B cell (primary cell): Measurements from ENCODE around the gene DEXI. TPM values are rescaled to one million over a fixed set of nuclear protein-coding genes. Genes with fewer than 3 reads are reported as not detected.
A peak's percentile ranks its signal among the peaks of the same experiment; 100 is the strongest.

Experiments
- ATAC-seq: fragments of 200-7000 bp; cut with Tn5 transposase; one replicate; pipeline ENCODE4 v1.10.0; 2021; ENCODE audit warnings: low read depth, mild to moderate bottlenecking, moderate number of reproducible peaks, moderate library complexity
- CTCF ChIA-PET: fragments of 350-600 bp; sonication (Branson Sonifier 250); formaldehyde crosslinking; loops from one replicate; lab custom pipeline; 2021; ENCODE audit warnings: antibody characterized with exemption, inconsistent platforms; lab: Charles Lee
- POLR2A ChIA-PET: fragments of 350-600 bp; sonication (Branson Sonifier 250); formaldehyde crosslinking; loops from one replicate; lab custom pipeline; 2021; ENCODE audit warnings: antibody characterized with exemption; lab: Charles Lee
- DNase-seq: peaks from one replicate; pipeline ENCODE4 v3.0.0; 2013
- H2AFZ ChIP-seq: 2 replicates; pipeline ENCODE4 v1.6.1; 2012; ENCODE audit warnings: mild to moderate bottlenecking, low read depth, low read length; ENCODE audit not compliant: insufficient read depth, poor library complexity, severe bottlenecking
- H3K27ac ChIP-seq, 2 donors: 1 replicate in 1 of 2; 2 replicates in 1 of 2; pipeline ENCODE4 v1.5.1; 2012 to 2013; ENCODE audit warnings: low read length in 2 of 2, mild to moderate bottlenecking in 2 of 2, moderate library complexity in 1 of 2
- H3K27me3 ChIP-seq, 4 experiments: fragments of 200-600 bp in 1 of 4; sonication (generic) in 1 of 4; replicated peaks in 1 of 4; 1 replicate in 2 of 4; 2 replicates in 2 of 4; pipeline versions ENCODE4 v1.6.1 to v1.7.0; 2013 to 2016; ENCODE audit warnings: low read length in 3 of 4, mild to moderate bottlenecking in 2 of 4, mixed read lengths in 1 of 4, moderate library complexity in 1 of 4; ENCODE audit not compliant: insufficient read depth in 4 of 4, control insufficient read depth in 3 of 4; ENCODE audit errors: control extremely low read depth in 1 of 4
- H3K36me3 ChIP-seq, 2 experiments: replicated peaks in 1 of 2; 1 replicate in 1 of 2; 2 replicates in 1 of 2; pipeline versions ENCODE4 v1.6.1 to v1.7.1; 2013; ENCODE audit warnings: low read length in 1 of 2; ENCODE audit not compliant: insufficient read depth in 2 of 2, control insufficient read depth in 1 of 2; ENCODE audit errors: control extremely low read depth in 1 of 2, extremely low read depth in 1 of 2
- H3K4me1 ChIP-seq, 2 donors: fragments of 200-600 bp in 1 of 2; sonication (generic) in 1 of 2; 1 replicate in 1 of 2; 2 replicates in 1 of 2; pipeline versions ENCODE4 v1.5.1 to v1.6.1; 2013 to 2017; ENCODE audit warnings: low read length in 2 of 2; ENCODE audit not compliant: control insufficient read depth in 2 of 2, insufficient read depth in 2 of 2
- H3K4me2 ChIP-seq: replicated peaks from 2 replicates; pipeline ENCODE3; 2012; ENCODE audit warnings: mild to moderate bottlenecking, low read depth, low read length; ENCODE audit not compliant: poor library complexity, severe bottlenecking
- H3K4me3 ChIP-seq, 5 experiments: fragments of 200-600 bp in 1 of 5; sonication (generic) in 1 of 5; 1 replicate in 3 of 5; 2 replicates in 2 of 5; pipeline versions ENCODE4 v1.5.1 to v1.7.0; 2011 to 2016; ENCODE audit warnings: low read length in 4 of 5, mild to moderate bottlenecking in 4 of 5, low read depth in 2 of 5, control low read depth in 1 of 5, moderate library complexity in 1 of 5; ENCODE audit not compliant: insufficient read depth in 1 of 5; ENCODE audit errors: control extremely low read depth in 1 of 5, extremely low read depth in 1 of 5
- H3K79me2 ChIP-seq: fragments of 200-600 bp; sonication (generic); one replicate; pipeline ENCODE4 v1.6.0; 2016; ENCODE audit warnings: low read length; ENCODE audit not compliant: control insufficient read depth, insufficient read depth
- H3K9ac ChIP-seq: fragments of 200-600 bp; sonication (generic); 2 replicates; pipeline ENCODE4 v1.6.1; 2017; ENCODE audit warnings: mild to moderate bottlenecking, low read length, moderate library complexity
- H3K9me3 ChIP-seq, 3 donors: one replicate each; pipeline versions ENCODE4 v1.6.1 to v1.7.1; 2013; ENCODE audit warnings: low read length in 2 of 3; ENCODE audit not compliant: control insufficient read depth in 2 of 3, insufficient read depth in 1 of 3; ENCODE audit errors: control extremely low read depth in 1 of 3
- H4K20me1 ChIP-seq: 2 replicates; pipeline ENCODE4 v1.6.0; 2012; ENCODE audit warnings: mild to moderate bottlenecking, low read length; ENCODE audit not compliant: insufficient read depth, control insufficient read depth, poor library complexity, severe bottlenecking
- H3K27ac Mint-ChIP-seq: one replicate; pipeline ENCODE4 v1.8.0; 2021; ENCODE audit warnings: mixed read lengths
- H3K27me3 Mint-ChIP-seq: one replicate; pipeline ENCODE4 v1.8.0; 2021; ENCODE audit warnings: mixed read lengths
- H3K4me1 Mint-ChIP-seq: one replicate; pipeline ENCODE4 v1.8.0; 2021; ENCODE audit warnings: mixed read lengths
- H3K4me3 Mint-ChIP-seq: one replicate; pipeline ENCODE4 v1.8.0; 2021; ENCODE audit warnings: mixed read lengths
- H3K9me3 Mint-ChIP-seq: one replicate; pipeline ENCODE4 v1.8.0; 2022; ENCODE audit warnings: mixed read lengths; ENCODE audit not compliant: insufficient read depth
- CTCF ChIP-seq: fragments of 200-600 bp; IDR thresholded peaks from one replicate; pipeline ENCODE4 v1.8.0; 2022; ENCODE audit warnings: antibody characterized with exemption, mild to moderate bottlenecking
- EZH2 ChIP-seq: IDR thresholded peaks from 2 replicates; pipeline ENCODE4 v1.6.1; 2012; ENCODE audit warnings: borderline replicate concordance, low read depth, mild to moderate bottlenecking, moderate library complexity, low read length; ENCODE audit not compliant: insufficient read depth, poor library complexity, severe bottlenecking
- WGBS: methylation state at CpG from one replicate; pipeline ENCODE4 v1.1.5; 2013; ENCODE audit warnings: missing lambda C conversion rate; ENCODE audit not compliant: insufficient coverage; 5-methylcytosine and 5-hydroxymethylcytosine counted together
- intact Hi-C: fragments of 100-400 bp; cut with micrococcal nuclease; formaldehyde crosslinking; loops from one replicate; pipeline ENCODE4 v1.10.0; 2022
- polyA plus RNA-seq: library from polyadenylated mRNA; depleted of rRNA; stranded (reverse); fragments of >200 nt; gene quantifications from 2 replicates; pipeline ENCODE4 v1.2.3, GENCODE V29; 2012
- total RNA-seq, 2 donors: library from RNA; stranded (reverse); fragments of 120-200 nt in 1 of 2; gene quantifications; 1 replicate in 1 of 2; 2 replicates in 1 of 2; pipeline versions ENCODE4 v1.2.3 to v1.2.4, GENCODE V29; 2013 to 2022

DEXI gene
- total and polyA plus RNA-seq, 2 donors (not counting 1 experiment from before 2014, with no cell fraction given): 9.1 to 17.7 TPM

DNA sequence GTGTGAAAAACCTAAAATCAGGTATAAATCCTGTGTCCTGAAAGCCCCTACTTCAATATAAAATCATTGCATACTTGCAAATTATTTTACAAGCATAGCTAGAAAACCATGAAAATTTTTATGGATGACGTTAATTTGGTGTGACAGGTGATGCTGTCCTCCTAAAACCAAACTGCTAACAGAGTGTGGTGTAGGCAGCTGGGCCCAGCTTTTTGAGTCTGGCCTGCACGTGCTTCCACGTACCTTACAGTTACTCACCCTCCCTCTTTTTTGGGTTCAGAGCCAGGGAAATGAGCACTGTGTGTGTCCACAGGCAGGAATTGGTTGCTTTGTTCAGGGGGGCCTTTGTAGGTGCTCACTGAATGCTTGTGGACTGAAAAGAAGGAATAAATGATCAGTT lies 38.5 kb upstream of the DEXI start:
- no peak overlapping the region for H2AFZ ChIP-seq
- POLR2A ChIA-PET: interaction anchor here (0.9 to 2.2 kb wide), 5 partner anchors 12 to 276 kb away, joined by 3 to 7 read pairs (median 4); no protein-coding TSS in a partner anchor
- TF ChIP-seq EZH2 (no peak), CTCF (no peak)
- H3K4me2 ChIP-seq: no peak overlapping the region
- no peaks in the 10 kb centered on the region for H3K9me3 ChIP-seq
- H3K9ac ChIP-seq: no peak overlapping the region
- no peaks in the 10 kb centered on the region for H3K27me3 Mint-ChIP-seq
- ATAC-seq (no peak), DNase-seq (no peak)
- peaks cover 5 to 48% of the 10 kb centered on the region in 2 experiments for H3K36me3 ChIP-seq
- H3K9me3 Mint-ChIP-seq: no peaks in the 10 kb centered on the region
- no peaks in the 10 kb centered on the region for H4K20me1 ChIP-seq
- CTCF ChIA-PET: interaction anchor here (0.7 to 2.2 kb wide), 15 partner anchors 8 to 551 kb away, joined by 3 to 29 read pairs (median 4); partner anchors contain the start of gene SOCS1
- peaks cover 5% of the 10 kb centered on the region for H3K79me2 ChIP-seq
- peaks cover 36% of the 10 kb centered on the region for H3K4me1 Mint-ChIP-seq
- H3K4me1 ChIP-seq: peaks cover 4 to 22% of the 10 kb centered on the region in 2 donors
- no peaks in the 10 kb centered on the region for H3K27me3 ChIP-seq
- no peak overlapping the region for H3K27ac ChIP-seq
- intact Hi-C loops: loop anchor here (1.0 to 5.0 kb wide), 4 partner anchors 10 to 126 kb away; no protein-coding TSS in a partner anchor
- no peak overlapping the region for H3K4me3 ChIP-seq
- H3K4me3 Mint-ChIP-seq: peak overlapping the region; percentile 15
- peak overlapping the region; percentile 76 for H3K27ac Mint-ChIP-seq
- 100% methylated on average over 1 of the region's 3 CpGs for WGBS
